HL-60/S4 treated with phorbol 12-myristate 13-acetate at 8.2 ng/mL for 4 days and 3 days (cell line): ENCODE measurements around the gene RANBP17.
"Not testable (repeated sequence)": the region's sequence is repeated elsewhere in the genome, so short reads cannot be mapped to it uniquely, and the experiment has no call there.

Experiments
- in situ Hi-C: fragments of 300-500 bp; cut with MboI; formaldehyde crosslinking; loops from 2 replicates; pipeline ENCODE4 v1.15.0; 2022; ENCODE audit warnings: low sequenced_read_pairs

RANBP17 gene

DNA sequence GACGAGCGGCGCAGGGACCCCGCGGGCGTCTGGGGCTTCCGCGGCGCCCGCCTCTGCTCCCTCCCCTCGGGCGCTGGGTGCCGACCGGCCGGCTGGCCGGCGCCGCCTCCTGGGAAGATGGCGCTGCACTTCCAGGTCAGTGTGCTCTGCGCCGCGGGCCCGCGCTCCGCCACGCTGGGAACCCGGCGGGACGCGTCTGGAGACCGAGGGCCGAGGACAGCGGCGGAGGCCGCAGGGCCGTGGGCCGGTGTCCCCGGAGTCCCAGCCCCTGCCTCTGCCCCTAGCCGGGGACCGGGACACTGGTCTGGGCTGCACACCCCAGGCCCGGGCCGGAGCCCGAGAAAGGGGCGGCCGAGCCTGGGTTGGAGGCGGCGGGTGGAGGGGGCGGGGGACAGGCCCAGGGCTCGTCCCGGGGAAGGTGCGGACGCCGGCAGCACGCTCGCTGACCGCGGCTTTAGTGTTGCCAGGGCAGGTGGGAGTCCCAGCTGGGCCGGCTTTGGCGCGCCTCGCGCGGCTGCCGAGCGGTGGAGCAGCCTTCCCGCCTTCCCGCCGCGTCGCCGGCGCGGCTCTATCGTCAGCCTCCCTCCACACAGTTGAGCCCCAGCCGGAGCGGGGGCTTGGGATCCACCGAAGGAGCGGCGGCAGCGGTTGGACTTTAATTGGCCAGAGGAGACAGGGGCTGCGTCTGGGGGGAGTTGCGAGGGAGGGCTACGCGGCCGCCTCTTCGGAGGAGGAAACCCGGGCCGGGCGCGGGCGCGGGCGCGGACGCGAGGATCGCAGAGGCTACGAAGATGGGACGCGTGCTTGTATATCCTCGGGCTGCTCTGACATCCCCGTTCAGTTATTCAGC is at the start of gene RANBP17:
TSS of gene RANBP17 (plus strand) at position 102 of the 850 bp plus-strand sequence.
- in situ Hi-C loops, result no loop called here

- in situ Hi-C loops, result no loop called here
Measured at GRCh38 chr5:170813231-170813630, 48.6 kb upstream of the RANBP17 start.

GRCh38 chr5:170817195-170817594 is 44.6 kb upstream of the RANBP17 start:
- in situ Hi-C loops, result no loop called here

GRCh38 chr5:170818232-170818631 is 43.6 kb upstream of the RANBP17 start:
- in situ Hi-C loops, result no loop called here

GRCh38 chr5:170819824-170820223 is 42.0 kb upstream of the RANBP17 start:
- in situ Hi-C loops, result no loop called here

DNA sequence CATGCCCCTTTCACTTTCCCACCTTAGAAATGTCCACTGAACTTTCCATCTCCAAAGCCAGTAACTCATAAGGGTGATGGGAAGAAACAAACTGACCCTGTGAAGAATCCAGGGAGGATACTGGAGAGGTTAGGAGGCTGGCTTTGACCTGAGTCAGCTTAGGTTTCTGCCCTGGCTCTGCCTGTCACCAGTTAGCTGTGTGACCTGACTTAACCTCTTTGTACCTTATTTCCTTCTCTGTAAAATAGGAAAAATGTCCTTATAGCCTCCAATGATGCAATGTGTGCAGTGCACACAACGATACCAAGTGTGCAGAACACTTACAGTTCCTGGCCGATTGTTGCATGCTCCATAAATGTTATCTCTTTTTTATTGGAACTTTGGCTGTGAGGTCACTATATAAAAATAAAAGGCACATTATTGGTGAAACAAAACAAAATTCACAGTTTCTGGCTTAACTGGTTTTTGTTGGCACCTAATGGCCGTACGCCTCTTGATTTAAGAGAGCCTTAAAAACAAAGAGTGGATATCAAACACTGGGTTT is 40.5 kb upstream of the RANBP17 start:
- in situ Hi-C loops, result no loop called here

DNA sequence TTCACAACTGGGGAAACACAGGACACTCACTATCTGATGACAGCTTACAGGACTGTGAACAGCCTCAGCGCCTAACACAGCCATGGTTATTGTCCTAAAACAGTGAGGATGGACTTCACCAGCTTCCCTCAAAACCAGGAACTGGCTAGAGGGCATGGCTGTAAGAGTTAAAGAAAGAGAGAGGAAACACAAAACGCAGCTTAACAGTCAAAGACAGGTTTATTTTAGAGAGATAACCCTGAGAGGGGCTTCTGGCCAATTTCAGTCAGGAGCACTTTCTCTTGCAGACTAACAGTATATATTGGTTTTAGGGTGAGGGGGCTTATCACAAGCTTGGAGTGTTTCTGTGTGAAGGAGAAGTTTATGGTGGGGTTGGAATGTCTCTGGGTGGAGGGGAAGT is 35.7 kb upstream of the RANBP17 start:
- in situ Hi-C loops, result no loop called here

- in situ Hi-C loops, result no loop called here
Measured at GRCh38 chr5:170832241-170832640, 29.6 kb upstream of the RANBP17 start.

DNA sequence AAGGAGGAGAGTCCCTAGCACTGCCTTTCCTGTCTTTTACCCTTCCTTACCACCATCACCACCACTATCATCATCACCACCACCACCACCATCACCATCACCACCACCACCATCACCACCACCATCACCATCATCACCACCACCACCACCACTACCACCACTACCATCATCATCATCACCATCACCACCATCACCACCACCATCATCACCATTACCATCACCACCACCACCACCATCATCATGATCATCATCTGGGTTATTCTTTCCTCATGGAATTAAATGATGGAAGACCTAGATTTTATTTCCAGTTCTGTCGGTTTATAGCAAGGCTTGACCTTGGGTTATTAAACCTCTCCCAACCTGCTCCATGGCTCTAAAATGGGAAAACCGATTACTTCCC is 27.8 kb upstream of the RANBP17 start:
- in situ Hi-C loops, result not testable (repeated sequence)

DNA sequence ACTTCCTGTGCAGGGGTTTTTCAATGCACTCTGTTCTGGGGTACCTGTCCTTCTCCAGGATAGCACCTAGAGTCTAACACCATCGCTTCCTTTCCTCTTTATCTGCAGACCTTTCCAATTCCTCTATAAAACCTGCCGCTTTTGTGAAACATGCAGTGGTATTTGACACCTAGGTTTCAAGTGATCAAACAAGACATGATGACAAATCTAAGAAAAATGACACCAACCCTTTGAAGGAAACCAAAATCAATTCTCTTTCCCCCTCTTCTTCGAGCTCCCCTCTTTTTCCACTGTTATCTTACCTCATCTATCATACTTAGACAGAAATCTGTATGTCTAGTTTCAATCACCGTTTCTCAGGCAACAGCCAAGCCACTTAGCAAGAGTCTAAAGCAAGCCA is 25.6 kb upstream of the RANBP17 start:
- in situ Hi-C loops, result no loop called here

- in situ Hi-C loops, result no loop called here
Measured at GRCh38 chr5:170843870-170844269, 17.9 kb upstream of the RANBP17 start.

- in situ Hi-C loops, result no loop called here
Measured at GRCh38 chr5:170844651-170845050, 17.2 kb upstream of the RANBP17 start.

GRCh38 chr5:170846416-170846815 is 15.4 kb upstream of the RANBP17 start:
- in situ Hi-C loops, result no loop called here

GRCh38 chr5:170846846-170847245 is 15.0 kb upstream of the RANBP17 start:
- in situ Hi-C loops, result no loop called here

DNA sequence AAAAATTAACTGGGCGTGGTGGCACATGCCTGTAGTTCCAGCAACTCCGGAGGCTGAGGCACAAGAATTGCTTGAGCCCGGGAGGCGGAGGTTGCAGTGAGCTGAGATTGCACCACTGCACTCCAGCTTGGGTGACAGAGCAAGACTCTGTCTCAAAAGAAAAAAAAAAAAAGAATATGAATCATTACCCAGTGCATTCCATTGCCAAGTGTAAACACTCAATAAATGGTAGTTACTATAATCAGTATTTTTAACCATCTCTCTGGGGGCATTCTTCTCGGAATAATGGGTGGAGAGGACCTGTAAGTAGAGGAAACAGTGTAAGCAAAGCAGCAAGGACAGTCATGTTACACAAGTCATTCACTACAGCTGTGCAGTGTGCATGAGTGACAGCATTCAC is 13.8 kb upstream of the RANBP17 start:
- in situ Hi-C loops, result no loop called here

- in situ Hi-C loops, result no loop called here
Measured at GRCh38 chr5:170849374-170849773, 12.4 kb upstream of the RANBP17 start.

DNA sequence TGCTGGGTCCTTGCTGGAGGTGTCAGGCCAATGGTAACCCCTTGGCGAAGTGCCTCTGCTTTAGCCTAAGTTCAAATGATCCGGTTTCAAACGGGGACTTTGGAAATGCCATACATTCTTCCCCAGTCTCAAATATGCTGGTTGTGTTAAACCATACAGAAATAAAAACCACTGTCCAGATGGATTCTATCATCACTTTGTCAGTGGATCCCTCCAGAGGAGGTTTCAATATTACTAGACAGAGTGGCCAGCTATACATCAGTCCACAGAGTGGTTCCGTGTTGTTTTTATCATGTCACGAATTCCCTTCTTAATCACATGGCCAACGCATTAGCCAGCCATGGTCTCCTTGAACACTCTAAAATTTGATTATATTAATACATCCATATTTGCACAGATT is 7.3 kb upstream of the RANBP17 start:
- in situ Hi-C loops, result no loop called here

DNA sequence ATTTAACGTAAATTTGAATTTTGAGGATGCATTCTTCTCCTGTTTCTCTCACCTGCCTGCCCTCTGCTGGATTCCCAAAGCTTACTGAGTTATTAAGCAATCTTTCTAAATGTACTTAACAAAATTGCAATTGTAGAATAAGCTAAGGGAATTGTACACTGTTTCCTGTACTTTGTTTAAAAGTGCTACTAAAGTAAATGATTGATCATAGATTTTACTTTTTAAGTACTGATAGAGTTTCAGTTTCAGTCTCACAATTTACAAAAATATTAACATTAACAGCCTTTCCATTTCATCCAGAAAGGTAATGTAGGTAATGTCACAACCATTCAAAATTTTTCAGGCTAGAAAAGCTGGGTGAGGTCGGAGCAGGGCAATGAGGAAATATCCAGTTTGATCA is 4.8 kb upstream of the RANBP17 start:
- in situ Hi-C loops, result no loop called here

GRCh38 chr5:170860415-170860814 is 1.4 kb upstream of the RANBP17 start:
- in situ Hi-C loops, result no loop called here

GRCh38 chr5:170860818-170861666 is 776 bp upstream of the RANBP17 start:
- in situ Hi-C loops, result no loop called here

DNA sequence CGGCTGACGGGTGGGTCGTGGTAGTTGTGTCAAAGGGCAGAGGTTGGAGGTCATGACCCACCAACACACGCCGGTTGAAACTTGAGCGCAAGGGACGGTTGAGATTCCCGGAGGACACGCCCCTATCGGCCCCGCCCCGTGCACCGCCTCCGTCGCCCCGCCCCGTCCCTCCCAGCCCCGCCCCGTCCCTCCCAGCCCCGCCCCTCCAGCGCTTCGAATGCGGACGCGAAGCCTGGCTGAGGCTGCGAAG is 226 bp upstream of the RANBP17 start:
- in situ Hi-C loops, result no loop called here

GRCh38 chr5:170863646-170864045 is 1.8 kb downstream of the RANBP17 start:
- in situ Hi-C loops, result no loop called here
